Endometrial microvascular endothelial cells (primary cell): ENCODE results near the gene LY6G5C. TPM values are rescaled to one million over a fixed set of nuclear protein-coding genes. Genes with fewer than 3 reads are reported as not detected.

Experiments
- in situ Hi-C: cut with HindIII; loops from 2 replicates; pipeline ENCODE4 v1.10.0; 2017; ENCODE audit warnings: low sequenced_read_pairs, low pct_unique_long_range_greater_than_20kb; ENCODE audit errors: inconsistent ontology term
- total RNA-seq: library from RNA; depleted of rRNA; stranded (reverse); fragments of >200 nt; gene quantifications from one replicate; pipeline ENCODE4 v1.2.3, GENCODE V29; 2015; ENCODE audit errors: inconsistent ontology term

LY6G5C gene
- total RNA-seq, 1 donor from 2014 or later, result 0.93 TPM

DNA sequence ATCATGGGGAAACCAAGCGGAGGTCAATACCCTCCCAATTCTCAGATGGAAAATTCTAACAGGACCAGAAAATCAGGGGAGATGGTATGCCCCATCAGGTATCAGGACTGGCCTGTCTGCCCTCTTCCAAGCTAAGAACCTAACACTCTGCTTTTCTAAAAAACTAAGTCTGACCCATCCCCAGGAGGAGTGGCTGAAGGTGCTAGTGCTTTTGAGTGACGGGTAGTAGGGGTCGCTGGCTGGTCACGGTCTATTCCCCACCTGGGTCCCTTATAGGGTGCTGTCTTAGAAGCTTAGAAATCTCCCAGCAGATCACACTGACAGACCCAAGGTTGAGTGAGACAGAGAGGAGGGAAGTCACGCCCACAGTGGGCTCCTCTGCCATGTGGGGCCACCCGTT is 12.7 kb upstream of the LY6G5C start:
- in situ Hi-C loops, result no loop called here

DNA sequence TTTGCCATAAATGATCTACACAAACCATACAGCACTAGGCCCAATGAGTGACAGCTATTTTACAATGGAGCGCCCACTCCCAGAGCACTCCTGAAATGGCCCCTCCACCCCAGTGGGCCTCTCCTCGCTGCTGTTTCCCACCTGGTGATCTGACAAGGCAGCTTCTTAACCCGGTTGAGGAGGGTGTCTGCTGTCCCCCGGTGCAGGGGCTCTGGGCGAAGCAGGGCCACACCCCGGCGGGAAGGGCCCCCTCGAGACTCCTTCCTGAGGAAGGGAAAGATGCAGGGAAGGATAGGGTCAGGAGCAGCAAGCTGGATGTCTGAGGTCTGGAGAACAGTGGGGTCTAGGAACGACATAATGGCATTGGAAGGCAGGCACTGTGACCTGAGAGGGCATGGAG is 12.0 kb upstream of the LY6G5C start:
- in situ Hi-C loops, result no loop called here

DNA sequence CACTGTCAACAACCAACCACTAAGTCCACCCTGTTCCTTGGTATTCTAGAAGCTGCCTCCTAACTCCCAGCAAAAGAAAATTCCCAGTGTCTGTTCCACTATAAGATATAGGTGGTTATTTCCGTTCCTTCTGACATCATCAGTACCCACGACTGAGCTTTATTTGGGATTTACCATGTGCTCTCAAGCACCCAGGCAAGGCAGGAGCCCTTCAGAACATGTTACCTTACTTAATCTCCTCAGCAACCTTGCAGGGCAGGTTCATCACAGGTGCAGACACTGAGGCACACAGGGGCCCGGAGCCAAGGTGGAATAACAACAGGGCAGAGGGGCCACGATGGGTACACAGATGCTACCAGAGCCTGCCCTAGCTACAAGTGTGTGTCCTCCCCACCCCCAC is 11.5 kb upstream of the LY6G5C start:
- in situ Hi-C loops, result no loop called here

DNA sequence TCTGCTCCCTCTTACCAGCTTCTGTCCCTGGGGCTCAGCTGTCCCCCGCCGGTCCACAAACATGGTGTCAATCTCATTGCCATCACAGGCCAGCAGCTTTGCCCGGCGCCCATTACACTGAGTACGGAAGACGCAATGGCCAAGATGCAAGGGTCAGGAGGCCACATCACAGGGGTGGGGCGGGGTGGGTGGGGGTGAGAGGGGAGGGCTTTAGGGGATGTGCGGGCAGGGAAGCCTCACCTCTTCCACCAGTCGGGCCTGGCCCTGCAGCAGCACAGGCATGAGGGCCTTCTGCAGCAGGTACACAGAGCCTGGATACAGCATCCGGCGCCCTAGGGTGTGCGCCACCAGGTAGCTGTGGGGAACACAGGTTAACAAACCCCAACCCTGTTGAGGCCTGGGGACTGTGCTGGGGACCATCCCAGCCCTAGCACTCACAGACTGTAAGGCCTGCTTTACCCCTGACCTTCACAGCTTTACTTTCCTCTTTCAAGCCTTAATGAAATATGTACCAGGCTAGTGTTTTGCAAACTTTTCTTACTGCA is 10.8 kb upstream of the LY6G5C start:
- in situ Hi-C loops, result no loop called here

DNA sequence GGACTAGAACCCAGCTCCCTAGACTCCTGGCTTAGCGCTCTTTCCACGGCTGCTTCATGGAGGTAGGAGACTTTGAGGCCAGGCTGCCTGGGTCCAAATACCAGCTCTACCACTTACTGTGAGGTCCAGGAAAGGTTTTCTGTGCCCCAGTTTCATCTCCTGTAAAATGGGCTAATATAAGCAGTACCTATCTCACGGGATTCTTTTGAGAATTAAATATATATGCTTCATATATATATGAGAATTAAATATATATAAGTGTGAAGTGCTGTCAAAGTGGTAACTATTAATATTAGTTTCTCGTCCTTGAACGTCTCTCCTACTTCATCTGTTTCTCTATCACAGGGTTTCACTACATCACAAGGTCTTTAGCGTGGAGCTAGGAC is 10.2 kb upstream of the LY6G5C start:
- in situ Hi-C loops, result no loop called here

DNA sequence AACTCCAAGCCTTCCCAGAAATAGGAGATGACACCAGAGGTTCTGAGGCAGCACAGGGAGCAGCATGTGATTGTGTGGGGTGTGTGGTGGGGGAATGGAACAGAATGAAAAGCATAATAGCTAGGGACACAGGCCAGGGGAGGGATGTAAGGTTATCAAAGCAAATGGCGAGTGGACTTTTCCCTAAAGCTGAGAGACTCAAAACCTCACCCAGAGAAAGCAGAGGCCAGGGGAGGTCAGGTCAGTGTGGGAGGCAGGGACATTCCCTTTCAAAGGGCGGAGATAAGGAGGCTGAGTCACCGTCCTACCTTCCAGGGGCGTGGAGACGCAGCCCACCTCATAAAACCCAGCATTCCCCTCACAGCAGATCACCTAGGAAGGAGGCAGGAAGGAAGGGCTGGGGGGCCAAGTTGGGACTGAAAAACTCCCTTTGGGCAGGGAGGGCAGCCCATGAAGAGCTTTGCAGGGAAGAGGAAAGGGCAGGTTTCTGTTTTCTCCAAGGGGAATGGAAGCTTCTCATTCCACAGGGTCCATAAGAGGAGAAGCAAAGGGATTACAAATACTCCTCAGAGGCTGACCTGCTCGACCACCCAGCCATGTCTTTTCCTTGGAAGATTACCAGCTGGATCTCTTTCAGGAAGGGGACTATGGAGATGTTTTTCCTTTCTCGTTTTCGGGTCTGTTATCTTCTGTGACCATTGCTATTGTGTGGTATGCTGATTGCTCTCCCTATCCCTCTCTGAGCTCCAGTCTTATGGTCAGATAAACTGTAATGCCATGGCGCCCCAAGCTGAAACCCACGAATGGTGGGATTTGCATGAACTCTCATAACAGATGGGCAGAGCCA is 9.6 kb upstream of the LY6G5C start:
- in situ Hi-C loops, result no loop called here

DNA sequence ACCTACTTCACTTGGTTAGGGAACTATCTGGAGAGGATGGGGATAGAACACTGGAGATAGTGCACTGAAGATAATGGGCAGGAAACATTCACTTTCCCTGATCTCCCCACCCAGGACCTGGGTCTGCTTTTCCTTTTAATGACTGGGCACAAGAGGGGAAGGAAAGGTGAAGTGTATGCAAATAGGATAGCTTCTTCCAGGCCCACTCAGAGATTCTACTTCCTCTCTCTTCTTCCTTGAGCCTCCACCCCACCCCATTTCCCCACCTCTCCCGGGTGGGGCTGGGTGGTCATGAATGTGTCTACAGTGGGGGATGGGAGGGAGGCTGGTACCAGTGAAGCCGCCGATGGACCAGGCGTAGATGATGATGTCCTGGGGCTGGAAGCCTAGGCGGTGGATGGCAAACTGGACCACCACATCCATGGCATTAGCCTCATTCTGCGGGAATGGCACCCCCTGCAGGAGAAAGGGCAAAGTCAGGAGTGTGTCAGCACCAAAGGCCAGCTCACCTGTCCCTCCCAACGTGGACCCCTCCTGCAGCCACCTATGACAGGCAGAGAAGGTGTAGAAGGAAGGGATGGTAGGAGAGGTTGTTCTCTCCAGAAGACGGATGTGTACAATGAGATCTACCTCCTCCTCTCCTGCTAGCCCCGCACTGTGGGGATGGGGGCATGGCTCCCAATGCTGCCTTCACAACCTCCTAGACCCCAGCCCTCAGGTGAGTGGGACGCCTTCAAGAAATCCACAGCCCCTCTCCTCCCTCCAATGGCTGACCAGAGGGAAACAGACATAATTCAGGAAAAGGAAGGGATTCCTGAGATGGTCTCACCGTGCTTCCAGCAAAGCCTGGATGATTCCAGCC is 8.6 kb upstream of the LY6G5C start:
- in situ Hi-C loops, result no loop called here

DNA sequence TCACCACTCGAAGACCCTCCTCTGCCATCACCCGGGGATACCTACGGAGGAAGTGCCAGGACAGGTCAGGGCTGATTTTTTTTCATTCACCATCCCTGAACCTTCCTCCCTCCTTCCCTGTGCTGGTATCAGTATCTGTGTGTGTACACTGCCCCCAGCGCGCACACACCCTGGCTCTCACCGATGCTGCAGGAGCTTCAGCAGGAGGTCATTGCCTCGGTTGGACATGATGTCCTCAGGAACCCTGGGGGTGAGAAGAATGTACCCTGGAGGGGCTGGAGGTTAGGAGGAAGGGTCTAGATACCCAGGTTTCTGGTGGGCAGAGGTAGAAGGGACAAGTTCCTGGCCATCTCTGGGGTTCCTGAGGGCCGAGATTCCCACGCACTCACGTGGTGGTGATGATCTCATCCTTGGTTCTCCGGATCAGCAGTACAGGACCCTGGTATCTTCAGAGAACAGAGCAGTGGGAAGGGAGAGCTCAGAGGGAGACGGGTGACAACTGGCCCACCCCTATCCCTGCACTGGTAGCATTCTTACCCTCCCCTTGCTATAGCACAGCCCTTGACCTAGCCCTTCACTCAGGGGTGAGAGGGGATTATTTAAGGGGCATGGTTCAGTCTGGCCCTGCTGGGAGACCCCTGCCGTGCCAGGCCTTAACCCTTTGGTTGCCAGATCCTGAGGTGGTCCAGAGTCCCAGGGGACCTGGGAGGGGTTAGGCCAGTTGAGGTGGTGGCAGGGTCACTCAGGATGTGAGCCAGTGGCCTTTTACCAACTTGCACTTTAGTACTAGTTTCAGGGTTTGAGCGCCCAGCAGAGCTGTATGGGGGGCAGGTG is 7.2 kb upstream of the LY6G5C start:
- in situ Hi-C loops, result no loop called here

DNA sequence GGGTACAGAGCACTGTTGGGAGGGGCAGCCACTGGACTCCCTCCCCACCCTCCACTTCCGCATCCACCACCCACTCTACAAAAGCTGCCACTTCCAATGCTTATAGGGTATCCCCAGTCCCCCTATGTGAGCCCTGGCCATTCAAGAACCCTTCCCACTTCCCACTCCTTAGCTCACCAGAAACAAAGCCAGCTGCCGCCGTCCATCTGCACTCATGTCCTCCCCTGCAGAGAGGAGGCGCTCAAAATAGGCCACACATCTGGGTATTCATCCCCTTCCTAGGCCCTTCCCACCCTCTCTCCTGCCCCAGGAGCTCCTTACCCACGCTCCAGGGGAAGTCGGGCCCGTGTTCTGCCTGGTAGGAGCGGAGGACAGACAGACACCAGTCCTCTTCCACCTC is 6.5 kb upstream of the LY6G5C start:
- in situ Hi-C loops, result no loop called here

DNA sequence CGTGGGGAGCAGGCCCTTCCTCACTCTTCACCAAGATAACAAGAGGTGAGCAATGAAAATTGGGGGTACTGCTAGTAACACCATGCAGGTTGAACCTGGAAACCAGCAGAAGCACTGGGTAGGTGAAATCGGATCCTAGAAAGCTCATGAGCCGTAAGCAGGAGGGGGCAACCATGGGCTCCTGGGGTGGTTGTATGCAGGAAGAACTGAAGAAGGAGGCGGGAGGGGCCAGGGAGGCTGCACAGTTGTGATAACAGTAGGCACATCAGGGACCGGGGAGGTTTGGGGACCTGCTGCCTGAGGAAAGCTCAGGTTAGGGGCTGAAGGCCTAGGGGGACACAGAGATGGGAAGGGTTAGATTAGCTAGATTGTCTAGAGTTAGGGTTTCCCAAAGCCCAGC is 5.6 kb upstream of the LY6G5C start:
- in situ Hi-C loops, result no loop called here

DNA sequence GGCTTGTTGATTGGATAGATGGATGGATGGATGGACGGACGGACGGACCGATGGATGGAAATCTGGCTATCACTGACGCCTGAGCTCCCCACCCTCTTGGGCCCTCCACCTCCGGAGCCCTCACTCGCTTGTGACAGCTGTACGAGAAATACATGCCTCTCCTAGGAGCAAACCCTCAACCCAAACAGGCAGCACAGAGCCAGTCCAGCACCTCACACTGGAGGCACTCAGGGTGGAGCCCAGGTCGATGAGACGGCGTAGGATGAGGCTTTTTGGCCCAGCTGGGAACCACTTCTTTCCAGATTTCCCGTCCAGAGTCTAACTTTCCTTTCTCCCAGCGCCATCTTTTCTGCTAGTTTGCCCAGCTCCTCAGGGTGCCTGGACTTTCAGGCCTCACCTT is 2.7 kb upstream of the LY6G5C start:
- in situ Hi-C loops, result no loop called here

DNA sequence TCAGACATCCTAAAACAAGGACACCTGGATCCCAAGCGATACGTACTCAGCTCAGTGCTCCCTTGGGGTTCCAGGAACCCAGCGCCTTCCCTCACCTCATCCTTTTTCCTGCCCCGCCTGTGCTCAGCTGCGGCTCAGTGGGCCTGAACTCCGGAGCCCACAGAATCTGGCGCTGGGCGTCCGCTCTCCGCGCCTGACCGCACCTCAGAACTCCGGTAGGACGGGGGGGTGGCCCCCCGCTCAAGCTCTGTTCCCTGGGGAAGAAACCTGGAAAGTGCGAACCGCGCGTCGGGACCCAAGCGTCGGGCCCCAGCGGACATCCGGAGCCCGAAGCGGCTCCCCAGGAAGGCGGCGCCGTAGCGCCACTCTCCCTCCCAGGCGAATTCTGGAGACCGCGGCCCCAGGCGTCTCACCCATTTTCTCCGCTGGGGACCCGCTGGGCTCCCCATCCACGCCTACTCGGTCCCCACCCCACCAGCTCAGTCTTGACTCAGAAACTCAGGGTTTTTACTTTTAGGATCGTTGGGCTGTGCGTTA is 336 bp upstream of the LY6G5C start:
- in situ Hi-C loops, result no loop called here

DNA sequence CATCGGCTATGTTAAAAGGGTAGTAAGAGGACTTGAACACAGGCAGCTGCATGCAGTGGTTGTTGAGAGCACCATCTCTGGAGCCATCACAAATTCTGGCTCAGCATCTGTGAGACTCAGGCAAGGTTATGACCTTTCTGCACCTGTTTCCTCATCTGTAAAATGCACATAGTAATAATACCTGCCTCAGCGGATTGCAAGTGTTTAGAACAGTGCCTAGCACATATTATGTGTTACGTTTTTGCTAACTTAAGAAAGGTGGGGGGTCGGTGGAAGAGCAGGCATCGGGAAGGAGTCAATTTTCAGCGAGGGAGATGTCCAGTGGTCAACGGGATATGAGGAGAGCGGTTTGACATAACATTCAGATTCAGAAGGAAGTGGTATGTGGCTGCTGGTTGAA is 2.9 kb downstream of the LY6G5C start:
- in situ Hi-C loops, result no loop called here

DNA sequence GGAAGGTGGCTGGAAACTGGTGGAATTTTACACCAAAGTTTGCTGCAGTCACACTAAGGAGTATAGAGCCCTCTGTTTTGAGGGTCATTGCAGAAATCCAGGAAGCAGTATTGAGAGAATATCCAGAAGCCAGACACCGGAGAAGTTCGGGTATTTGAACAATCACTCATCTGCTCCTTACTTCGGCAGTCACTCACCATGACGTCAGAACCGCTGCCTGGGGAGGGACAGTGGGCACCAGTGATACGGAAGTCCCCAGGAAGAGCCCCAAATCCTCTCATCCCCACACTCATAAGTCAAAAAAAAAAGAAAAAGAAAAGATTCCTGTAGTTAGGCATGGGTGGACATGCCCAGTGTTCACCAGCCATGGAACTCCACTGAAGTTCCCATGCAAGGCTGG is 4.0 kb downstream of the LY6G5C start:
- in situ Hi-C loops, result no loop called here

DNA sequence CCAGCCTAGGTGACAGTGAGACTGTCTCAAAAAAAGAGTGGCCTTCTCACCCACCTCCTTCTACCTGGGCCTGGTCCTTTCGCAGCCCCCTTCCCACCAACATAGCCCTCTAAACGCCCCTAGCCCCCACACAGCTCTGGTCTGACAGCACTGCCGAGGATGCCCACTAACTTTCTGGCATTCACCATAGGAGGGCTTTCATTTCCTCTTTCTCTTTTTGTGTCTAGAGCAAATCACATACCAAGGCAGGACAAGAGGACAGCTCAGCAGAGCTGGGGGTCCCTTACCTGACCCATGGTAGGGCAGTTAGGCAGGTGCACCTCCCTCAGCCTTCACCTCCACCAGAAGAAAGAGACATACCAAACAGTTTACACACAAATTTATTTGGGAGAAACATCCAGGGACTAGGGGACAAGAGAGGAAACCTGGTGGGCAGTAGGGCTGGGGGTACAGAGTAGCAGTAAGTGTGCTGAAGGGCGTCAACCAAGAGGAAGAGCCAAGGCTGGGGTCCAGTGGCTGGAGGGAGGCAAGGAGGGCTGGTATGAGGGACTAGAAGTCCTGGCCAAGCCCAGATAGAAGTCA is 4.5 kb downstream of the LY6G5C start:
- in situ Hi-C loops, result no loop called here

DNA sequence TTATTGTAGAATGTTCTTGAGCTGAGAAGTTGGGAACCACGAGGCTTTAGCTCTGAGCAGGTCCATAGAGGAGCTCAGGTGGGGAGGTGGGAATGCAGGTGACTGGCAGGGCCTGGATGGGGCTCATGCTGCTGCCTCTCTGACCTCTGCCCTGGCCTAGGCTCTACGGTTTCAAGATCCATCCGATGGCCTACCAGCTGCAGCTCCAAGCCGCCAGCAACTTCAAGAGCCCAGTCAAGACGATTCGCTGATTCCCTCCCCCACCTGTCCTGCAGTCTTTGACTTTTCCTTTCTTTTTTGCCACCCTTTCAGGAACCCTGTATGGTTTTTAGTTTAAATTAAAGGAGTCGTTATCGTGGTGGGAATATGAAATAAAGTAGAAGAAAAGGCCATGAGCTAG is 11.2 kb downstream of the LY6G5C start, which contains the start of gene LY6G5B:
TSS of gene LY6G5B (plus strand) at position 301 of the 400 bp plus-strand sequence. CDS start 975 bp downstream, outside the sequence.
- in situ Hi-C loops, result no loop called here

DNA sequence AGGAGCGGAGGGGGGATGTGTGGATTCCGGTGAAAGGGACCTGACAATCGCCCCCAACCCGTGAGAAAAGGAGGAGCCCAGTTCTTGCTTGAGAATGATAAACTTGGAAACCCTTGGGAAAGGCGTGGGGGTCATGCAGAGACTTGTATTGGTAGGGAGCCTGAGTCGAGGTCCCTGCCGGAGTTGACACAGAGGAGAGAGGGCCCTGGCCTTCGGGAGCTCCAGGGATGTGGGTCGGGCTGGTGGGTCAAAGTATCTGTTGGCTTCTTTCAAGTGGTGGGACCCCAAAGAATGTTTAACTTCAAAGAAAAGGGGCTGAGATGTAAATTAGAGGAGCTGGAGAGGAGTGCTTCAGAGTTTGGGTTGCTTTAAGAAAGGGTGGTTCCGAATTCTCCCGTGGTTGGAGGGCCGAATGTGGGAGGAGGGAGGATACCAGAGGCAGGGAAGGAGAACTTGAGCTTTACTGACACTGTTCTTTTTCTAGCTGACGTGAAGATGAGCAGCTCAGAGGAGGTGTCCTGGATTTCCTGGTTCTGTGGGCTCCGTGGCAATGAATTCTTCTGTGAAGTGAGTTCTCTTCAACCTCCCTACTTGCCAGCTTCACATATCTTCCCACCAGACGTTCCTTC is 14.4 kb downstream of the LY6G5C start:
- in situ Hi-C loops, result no loop called here
